GM12872 (cell line): ENCODE data around the gene SNAP47.

Experiments used
- TF ChIP-seq, protein P1 (sequence below): IDR thresholded peaks from 3 replicates; pipeline ENCODE4 v1.5.1; 2011; ENCODE audit warnings: low read depth, mild to moderate bottlenecking, low read length, moderate library complexity; ENCODE audit not compliant: insufficient read depth

SNAP47 gene

GRCh38 chr1:227757781-227758180 lies 22.5 kb downstream of the SNAP47 start:
- TF ChIP-seq, protein P1, sequence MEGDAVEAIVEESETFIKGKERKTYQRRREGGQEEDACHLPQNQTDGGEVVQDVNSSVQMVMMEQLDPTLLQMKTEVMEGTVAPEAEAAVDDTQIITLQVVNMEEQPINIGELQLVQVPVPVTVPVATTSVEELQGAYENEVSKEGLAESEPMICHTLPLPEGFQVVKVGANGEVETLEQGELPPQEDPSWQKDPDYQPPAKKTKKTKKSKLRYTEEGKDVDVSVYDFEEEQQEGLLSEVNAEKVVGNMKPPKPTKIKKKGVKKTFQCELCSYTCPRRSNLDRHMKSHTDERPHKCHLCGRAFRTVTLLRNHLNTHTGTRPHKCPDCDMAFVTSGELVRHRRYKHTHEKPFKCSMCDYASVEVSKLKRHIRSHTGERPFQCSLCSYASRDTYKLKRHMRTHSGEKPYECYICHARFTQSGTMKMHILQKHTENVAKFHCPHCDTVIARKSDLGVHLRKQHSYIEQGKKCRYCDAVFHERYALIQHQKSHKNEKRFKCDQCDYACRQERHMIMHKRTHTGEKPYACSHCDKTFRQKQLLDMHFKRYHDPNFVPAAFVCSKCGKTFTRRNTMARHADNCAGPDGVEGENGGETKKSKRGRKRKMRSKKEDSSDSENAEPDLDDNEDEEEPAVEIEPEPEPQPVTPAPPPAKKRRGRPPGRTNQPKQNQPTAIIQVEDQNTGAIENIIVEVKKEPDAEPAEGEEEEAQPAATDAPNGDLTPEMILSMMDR = no peak

GRCh38 chr1:227758366-227758765 lies 23.1 kb downstream of the SNAP47 start:
- TF ChIP-seq, protein P1 = no peak

DNA sequence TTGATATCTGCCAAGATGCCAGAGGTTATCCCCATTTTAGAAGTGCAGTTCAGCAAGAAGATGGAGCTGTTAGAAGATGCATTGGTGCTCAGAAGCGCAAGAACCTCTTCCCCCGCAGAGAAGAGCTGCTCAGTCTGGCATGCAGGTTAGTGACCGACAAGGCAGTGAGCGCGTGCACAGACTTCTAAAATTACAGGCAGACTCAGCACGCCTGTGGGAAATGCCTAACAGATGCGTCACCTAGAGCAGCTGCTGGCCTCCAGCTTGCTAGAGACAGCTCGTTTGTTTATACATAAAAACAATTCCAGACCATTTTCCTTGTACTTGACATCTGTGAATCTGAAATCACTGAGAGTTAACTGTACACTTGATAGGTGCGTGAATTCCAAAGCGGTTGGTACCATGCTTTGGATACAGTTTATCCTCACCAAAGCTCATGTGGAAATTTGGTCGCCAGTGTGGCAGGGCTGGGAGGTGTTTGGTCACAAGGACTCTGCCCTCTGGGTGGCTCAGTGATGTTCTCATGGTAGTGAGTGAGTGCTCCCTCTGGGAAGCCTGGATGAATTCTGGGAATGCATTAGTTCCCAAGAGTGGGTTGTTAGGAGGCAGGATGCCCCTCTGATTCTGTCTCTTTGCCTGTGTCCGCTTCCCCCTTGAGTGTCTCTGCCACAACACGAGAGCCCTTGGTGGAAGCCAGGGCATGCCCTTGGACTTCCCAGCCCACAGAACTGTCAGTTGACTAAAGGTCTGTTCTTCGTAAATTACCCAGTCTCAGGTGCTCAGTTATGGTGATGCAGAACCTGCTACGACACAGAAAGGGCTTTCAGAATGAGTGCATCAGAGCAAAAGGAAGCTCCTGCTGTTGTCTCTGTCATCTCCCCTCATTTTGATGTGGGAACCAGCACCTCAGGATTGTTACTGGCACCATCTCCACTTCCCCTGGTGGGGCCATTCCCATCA lies 24.4 kb downstream of the SNAP47 start:
- TF ChIP-seq, protein P1 = no peak

- TF ChIP-seq, protein P1 = no peak
Measured at GRCh38 chr1:227760377-227760776, 25.1 kb downstream of the SNAP47 start.

DNA sequence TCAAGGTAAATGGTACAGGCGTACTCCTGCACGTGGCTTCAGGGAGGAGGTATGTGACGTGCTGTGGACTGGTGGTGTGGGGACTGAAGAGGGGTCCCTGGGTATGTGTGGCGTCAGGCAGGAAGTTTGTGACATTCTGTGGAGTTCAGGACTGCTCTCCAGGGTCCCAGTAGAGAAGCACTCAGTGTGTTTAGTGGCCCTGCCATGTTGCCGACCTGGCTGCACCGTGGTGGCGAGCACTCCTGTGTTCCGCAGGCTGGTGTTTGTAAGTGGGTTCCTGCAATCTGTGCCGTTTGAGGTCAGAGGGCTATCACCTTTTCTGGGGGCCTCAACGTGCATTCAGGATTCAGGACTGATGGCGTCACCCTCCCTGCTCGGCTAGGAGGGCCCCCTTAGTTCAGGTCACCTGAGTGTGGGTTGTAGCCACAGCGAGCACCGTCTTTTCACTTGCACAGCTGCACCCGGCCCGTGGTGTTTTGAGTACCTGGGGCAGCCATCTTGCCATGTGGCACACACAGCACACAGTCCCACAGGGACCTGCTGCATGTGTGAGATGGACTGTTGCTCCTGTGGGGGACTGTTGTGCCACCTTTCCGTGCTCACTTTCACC lies 26.5 kb downstream of the SNAP47 start:
- TF ChIP-seq, protein P1 = no peak

DNA sequence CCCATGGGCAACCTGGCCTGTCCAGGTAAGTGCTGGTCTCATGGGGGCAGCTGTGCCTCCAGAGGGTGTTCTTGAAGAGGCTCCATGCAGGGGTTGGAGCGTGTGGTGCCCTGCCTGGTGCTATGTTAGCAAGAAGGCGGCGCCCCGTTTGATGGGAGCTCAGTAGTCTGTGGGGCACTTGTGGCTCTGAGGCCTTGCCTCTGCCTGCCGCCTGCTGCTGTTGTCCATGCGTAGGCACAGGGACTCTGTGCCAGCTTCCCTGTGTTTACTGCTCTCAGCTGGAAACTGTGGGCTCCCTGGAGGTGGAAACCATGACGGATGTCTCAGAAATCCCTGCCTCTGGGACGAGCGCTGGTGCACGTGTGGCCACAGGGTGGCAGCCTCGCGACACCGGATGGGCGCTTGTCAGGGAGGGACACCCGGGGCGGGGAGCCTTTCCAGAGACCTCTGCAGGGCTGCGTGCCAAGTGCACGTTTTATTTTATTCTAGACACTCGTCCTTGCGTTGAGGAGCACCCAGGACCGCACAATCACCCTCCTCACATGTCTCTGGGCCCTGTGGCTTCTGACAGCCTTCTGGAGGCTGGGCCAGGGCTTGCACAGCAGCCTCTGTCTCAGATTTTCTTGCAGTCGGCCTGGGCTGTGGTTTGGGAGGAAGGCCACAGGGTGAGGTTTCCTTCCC lies 27.1 kb downstream of the SNAP47 start:
- TF ChIP-seq, protein P1 = peak; percentile 89
